ENCODE results near the gene CELF4. TPM values are rescaled to one million over a fixed set of nuclear protein-coding genes. Genes with fewer than 3 reads are reported as not detected.

The CELF4 gene
- total RNA-seq, 4 donors from 2014 or later = not detected

- no peak for TF ChIP-seq CTCF (IDR thresholded peaks at IDR 0.05)
- no peak for TF ChIP-seq POLR2A (IDR thresholded peaks at IDR 0.05)
- TF ChIP-seq EP300 (IDR thresholded peaks at IDR 0.05) = no peak
- Histone ChIP-seq H3K36me3 (peaks cover 0 to 7% (median 0%) of the 10 kb centered on the region in 3 donors), H3K4me1 (peaks cover 0 to 2% (median 0%) of the 10 kb centered on the region in 4 donors), H3K27ac (no peak overlapping the region), H3K9me3 (no peaks in the 10 kb centered on the region), H3K4me3 (no peak overlapping the region), H3K27me3 (no peaks in the 10 kb centered on the region)
- no peak for DNase-seq (ENCODE audit: low spot score in 2 of 2)
- 76 to 80% methylated on average over 6 of the region's 6 CpGs for WGBS, 2 donors
Measured at GRCh38 chr18:37238282-37239108, 327.1 kb downstream of the CELF4 start.

DNA sequence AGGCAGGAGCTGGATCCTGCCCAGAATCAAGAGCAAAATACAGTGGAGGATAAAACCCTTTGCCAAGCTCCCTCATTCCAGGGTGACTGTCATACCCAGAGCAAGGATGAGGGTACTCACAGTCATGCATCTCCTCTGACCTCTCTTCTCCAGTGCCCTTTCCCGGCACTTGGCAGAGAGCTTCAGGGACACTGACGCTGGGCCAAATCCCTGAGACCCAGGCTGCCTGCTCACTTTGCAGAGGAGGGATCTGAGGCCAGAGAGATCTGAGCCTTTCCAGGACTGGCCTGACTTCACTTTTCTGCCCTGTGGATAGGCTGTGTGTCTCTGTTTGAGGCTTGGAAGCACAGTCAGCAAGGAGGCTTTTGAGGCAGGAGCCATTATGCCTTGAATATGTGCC is 330.0 kb downstream of the CELF4 start:
- TF ChIP-seq EP300 (IDR thresholded peaks at IDR 0.05) (no peak), POLR2A (IDR thresholded peaks at IDR 0.05) (no peak), CTCF (IDR thresholded peaks at IDR 0.05) (no peak)
- peaks cover 0 to 16% (median 0%) of the 10 kb centered on the region in 3 donors for H3K36me3 ChIP-seq
- no peaks in the 10 kb centered on the region for H3K27me3 ChIP-seq
- whole genome bisulfite sequencing, 2 donors = 82 to 88% methylated on average over 2 of the region's 2 CpGs
- H3K27ac ChIP-seq = no peak overlapping the region
- no peak for DNase-seq (ENCODE audit: low spot score in 2 of 2)
- H3K9me3 ChIP-seq = no peaks in the 10 kb centered on the region
- H3K4me3 ChIP-seq = no peak overlapping the region
- H3K4me1 ChIP-seq = no peaks in the 10 kb centered on the region

- TF ChIP-seq EP300 (IDR thresholded peaks at IDR 0.05) (no peak), CTCF (IDR thresholded peaks at IDR 0.05) (no peak), POLR2A (IDR thresholded peaks at IDR 0.05) (no peak)
- no peak for DNase-seq (ENCODE audit: low spot score in 2 of 2)
- H3K9me3 ChIP-seq = no peaks in the 10 kb centered on the region
- no peaks in the 10 kb centered on the region for H3K4me1 ChIP-seq
- H3K36me3 ChIP-seq = peaks cover 0 to 22% (median 0%) of the 10 kb centered on the region in 3 donors
- H3K27ac ChIP-seq = no peak overlapping the region
- H3K4me3 ChIP-seq = no peak overlapping the region
- 69 to 73% methylated on average over 3 of the region's 3 CpGs for WGBS, 2 donors
- no peaks in the 10 kb centered on the region for H3K27me3 ChIP-seq
Measured at GRCh38 chr18:37231251-37231650, 334.3 kb downstream of the CELF4 start.

- H3K9me3 ChIP-seq = no peaks in the 10 kb centered on the region
- H3K4me1 ChIP-seq = no peaks in the 10 kb centered on the region
- H3K27me3 ChIP-seq = no peaks in the 10 kb centered on the region
- H3K4me3 ChIP-seq = no peak overlapping the region
- no peak for DNase-seq (ENCODE audit: low spot score in 2 of 2)
- no peak overlapping the region for H3K27ac ChIP-seq
- 51% methylated on average over 3 of the region's 3 CpGs for WGBS, 2 donors
- peaks cover 0 to 23% (median 0%) of the 10 kb centered on the region in 3 donors for H3K36me3 ChIP-seq
- no peak for TF ChIP-seq POLR2A (IDR thresholded peaks at IDR 0.05)
- TF ChIP-seq EP300 (IDR thresholded peaks at IDR 0.05) = no peak
- no peak for TF ChIP-seq CTCF (IDR thresholded peaks at IDR 0.05)
Measured at GRCh38 chr18:37230768-37231167, 334.8 kb downstream of the CELF4 start.

- H3K9me3 ChIP-seq = no peaks in the 10 kb centered on the region
- no peak overlapping the region for H3K4me3 ChIP-seq
- H3K4me1 ChIP-seq = no peaks in the 10 kb centered on the region
- no peak for DNase-seq (ENCODE audit: low spot score in 2 of 2)
- peaks cover 0 to 56% (median 0%) of the 10 kb centered on the region in 3 donors for H3K36me3 ChIP-seq
- TF ChIP-seq EP300 (IDR thresholded peaks at IDR 0.05) (no peak), POLR2A (IDR thresholded peaks at IDR 0.05) (no peak), CTCF (IDR thresholded peaks at IDR 0.05) (no peak)
- 71 to 77% methylated on average over 4 of the region's 4 CpGs for WGBS, 2 donors
- no peak overlapping the region for H3K27ac ChIP-seq
- no peaks in the 10 kb centered on the region for H3K27me3 ChIP-seq
Measured at GRCh38 chr18:37225279-37225678, 340.3 kb downstream of the CELF4 start.
